Epithelial cell of proximal tubule (primary cell): ENCODE results near the gene CD44. TPM values are rescaled to one million over a fixed set of nuclear protein-coding genes. Genes with fewer than 3 reads are reported as not detected.

Experiments used
- DNase-seq: peaks from one replicate; pipeline ENCODE4 v3.0.0-alpha.2; 2011; ENCODE audit warnings: low read depth
- H3K4me3 ChIP-seq: 2 replicates; pipeline ENCODE4 v1.5.1; 2011; ENCODE audit warnings: low read depth, mild to moderate bottlenecking, low read length
- CTCF ChIP-seq: conservative IDR thresholded peaks from 2 replicates; pipeline ENCODE4 v1.5.1; 2012; ENCODE audit warnings: low read depth, mild to moderate bottlenecking, low read length
- total RNA-seq: library from RNA; depleted of rRNA; stranded (reverse); fragments of >200 nt; gene quantifications from 2 replicates; pipeline ENCODE4 v1.2.3, GENCODE V29; 2015

The CD44 gene
- total RNA-seq, 1 donor from 2014 or later, result 296 TPM

GRCh38 chr11:35150454-35150853 lies 11.5 kb downstream of the CD44 start:
- no peak for TF ChIP-seq CTCF
- no peak for DNase-seq

GRCh38 chr11:35151241-35151640 lies 12.3 kb downstream of the CD44 start:
- no peak for DNase-seq
- no peak overlapping the region for H3K4me3 ChIP-seq
- TF ChIP-seq CTCF, result no peak

More at GRCh38 chr11:35150454-35150853, 11.5 kb downstream of the CD44 start:
- H3K4me3 ChIP-seq, result no peak overlapping the region

GRCh38 chr11:35151683-35152280 lies 12.8 kb downstream of the CD44 start:
- H3K4me3 ChIP-seq, result no peak overlapping the region
- TF ChIP-seq CTCF, result no peak
- no peak for DNase-seq

GRCh38 chr11:35152575-35152974 lies 13.6 kb downstream of the CD44 start:
- TF ChIP-seq CTCF, result no peak
- no peak for DNase-seq
- no peak overlapping the region for H3K4me3 ChIP-seq

- H3K4me3 ChIP-seq, result no peak overlapping the region
- no peak for TF ChIP-seq CTCF
- no peak for DNase-seq
Measured at GRCh38 chr11:35153280-35153679, 14.3 kb downstream of the CD44 start.

- no peak overlapping the region for H3K4me3 ChIP-seq
- no peak for DNase-seq
- no peak for TF ChIP-seq CTCF
Measured at GRCh38 chr11:35154952-35155351, 16.0 kb downstream of the CD44 start.

- TF ChIP-seq CTCF, result no peak
- no peak for DNase-seq
- no peak overlapping the region for H3K4me3 ChIP-seq
Measured at GRCh38 chr11:35155677-35156076, 16.7 kb downstream of the CD44 start.
